GM13976 (cell line): Measurements from ENCODE around the gene CCDC195.

Source experiments
- DNase-seq: peaks from one replicate; pipeline ENCODE4 v3.0.0; 2012; ENCODE audit warnings: low spot score
- CTCF ChIP-seq: IDR thresholded peaks from 2 replicates; pipeline ENCODE4 v1.5.1; 2012; ENCODE audit warnings: borderline replicate concordance, mild to moderate bottlenecking; ENCODE audit not compliant: insufficient read depth; ENCODE audit errors: extremely low read depth, missing control alignments, control extremely low read depth
- in situ Hi-C: fragments of 300-500 bp; cut with MboI; formaldehyde crosslinking; loops from one replicate; pipeline ENCODE4 v1.12.0; 2022; ENCODE audit warnings: low sequenced_read_pairs, mixed read lengths, inconsistent platforms; ENCODE audit not compliant: unreplicated experiment

CCDC195 gene

GRCh38 chr2:224659714-224660113 lies 56.5 kb downstream of the CCDC195 start:
- in situ Hi-C loops = loop anchor here (10.0 kb wide), 1 partner anchor 115 kb away; no protein-coding TSS in a partner anchor
- DNase-seq = no peak
- TF ChIP-seq CTCF = no peak

- no peak for DNase-seq
- TF ChIP-seq CTCF = no peak
- in situ Hi-C loops = loop anchor here (10.0 kb wide), 1 partner anchor 116 kb away; no protein-coding TSS in a partner anchor
Observed at GRCh38 chr2:224658780-224659405, 57.3 kb downstream of the CCDC195 start.

DNA sequence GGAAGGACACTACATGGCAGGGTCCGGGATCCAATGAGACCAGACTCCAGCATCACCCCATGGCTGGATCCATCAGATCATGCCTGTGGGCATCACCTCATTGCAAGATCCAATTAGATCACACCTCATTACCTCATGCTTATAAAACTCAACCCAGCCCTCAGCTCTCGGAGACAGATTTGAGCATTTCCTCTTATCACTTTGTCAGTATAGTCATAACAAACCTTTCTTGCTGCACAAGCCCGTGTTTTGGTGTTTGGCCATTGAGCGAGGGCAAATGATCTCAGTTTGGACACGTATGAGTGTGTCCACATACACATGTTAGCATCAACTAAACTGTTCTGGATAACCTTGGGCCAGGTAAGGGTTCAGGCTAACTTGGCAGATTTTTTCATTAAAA lies 58.8 kb downstream of the CCDC195 start:
- DNase-seq = no peak

GRCh38 chr2:224655006-224655537 lies 61.1 kb downstream of the CCDC195 start:
- TF ChIP-seq CTCF = no peak
- no peak for DNase-seq
- in situ Hi-C loops = loop anchor here (10.0 kb wide), 1 partner anchor 120 kb away; no protein-coding TSS in a partner anchor

More for the DNA sequence above, 58.8 kb downstream of the CCDC195 start:
- no peak for TF ChIP-seq CTCF
- in situ Hi-C loops = loop anchor here (10.0 kb wide), 1 partner anchor 117 kb away; no protein-coding TSS in a partner anchor
